HTERT RPE-1 (cell line): ENCODE measurements around the gene PTRHD1.
"Not testable (repeated sequence)": the region's sequence is repeated elsewhere in the genome, so short reads cannot be mapped to it uniquely, and the experiment has no call there.

ENCODE experiments used
- in situ Hi-C: fragments of 300-500 bp; cut with MboI; formaldehyde crosslinking; loops from 4 replicates; pipeline ENCODE4 v1.14.3; 2020; ENCODE audit warnings: low sequenced_read_pairs

PTRHD1 gene

GRCh38 chr2:24813691-24814137, 20.5 kb upstream of the PTRHD1 start:
- in situ Hi-C loops, result no loop called here

DNA sequence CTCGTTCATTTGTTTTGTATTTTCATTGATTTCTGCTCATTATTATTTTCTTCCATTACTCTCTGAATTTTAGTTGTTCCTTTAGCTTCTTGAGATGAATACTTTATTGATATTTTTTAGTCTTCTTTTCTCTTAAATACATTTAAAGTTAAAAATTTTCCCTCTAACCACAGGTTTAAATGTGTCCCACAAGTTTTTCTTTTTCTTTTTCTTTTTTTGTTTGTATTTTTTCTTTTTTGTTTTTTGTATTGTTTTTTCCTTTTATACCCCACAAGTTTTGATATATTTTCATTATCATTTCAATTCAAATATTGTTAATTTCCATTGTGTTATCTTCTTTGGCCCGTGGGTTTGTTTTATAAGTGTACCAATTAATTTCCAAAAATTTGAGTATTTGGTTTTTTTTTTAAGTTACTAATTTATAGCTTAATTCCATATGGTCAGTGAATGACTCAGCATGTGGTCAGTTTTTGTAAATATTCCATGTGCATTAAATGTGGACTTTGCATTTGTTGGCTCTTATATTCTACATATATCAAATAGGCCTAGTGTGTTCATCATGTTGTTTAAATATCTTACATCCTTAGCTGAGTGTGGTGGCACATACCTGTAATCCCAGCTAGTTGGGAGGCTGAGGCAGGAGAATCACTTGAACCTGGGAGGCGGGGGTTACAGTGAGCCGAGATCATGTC, 16.3 kb upstream of the PTRHD1 start:
- in situ Hi-C loops, result no loop called here

- in situ Hi-C loops, result no loop called here
Measured at GRCh38 chr2:24806661-24807036, 13.5 kb upstream of the PTRHD1 start.

DNA sequence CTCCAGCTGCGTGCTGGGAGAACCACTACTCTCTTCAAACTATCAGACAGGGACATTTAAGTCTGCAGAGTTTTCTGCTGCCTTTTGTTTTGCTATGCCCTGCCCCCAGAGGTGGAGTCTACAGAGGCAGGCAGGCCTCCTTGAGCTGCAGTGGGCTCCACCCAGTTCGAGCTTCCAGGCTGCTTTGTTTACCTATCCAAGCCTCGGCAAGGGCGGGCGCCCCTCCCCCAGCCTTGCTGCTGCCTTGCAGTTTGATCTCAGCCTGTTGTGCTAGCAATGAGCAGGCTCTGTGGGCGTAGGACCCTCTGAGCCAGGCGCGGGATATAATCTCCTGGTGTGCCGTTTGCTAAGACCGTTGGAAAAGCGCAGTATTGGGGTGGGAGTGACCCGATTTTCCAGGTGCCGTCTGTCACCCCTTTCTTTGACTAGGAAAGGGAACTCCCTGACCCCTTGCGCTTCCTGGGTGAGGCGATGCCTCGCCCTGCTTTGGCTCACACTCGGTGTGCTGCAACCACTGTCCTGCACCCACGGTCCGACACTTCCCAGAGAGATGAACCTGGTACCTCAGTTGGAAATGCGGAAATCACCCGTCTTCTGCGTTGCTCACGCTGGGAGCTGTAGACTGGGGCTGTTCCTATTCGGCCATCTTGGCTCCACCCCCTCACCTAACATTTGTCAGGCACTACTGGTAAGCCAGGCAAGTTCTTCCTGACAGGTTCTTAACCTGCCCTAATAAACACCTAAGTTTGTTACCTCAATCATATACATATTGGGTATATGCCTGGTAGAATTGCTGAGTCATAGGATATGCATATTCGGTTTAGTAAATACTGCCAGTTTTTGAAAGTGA, 12.8 kb upstream of the PTRHD1 start:
- in situ Hi-C loops, result not testable (repeated sequence)

- in situ Hi-C loops, result not testable (repeated sequence)
Measured at GRCh38 chr2:24800487-24800886, 7.3 kb upstream of the PTRHD1 start.

DNA sequence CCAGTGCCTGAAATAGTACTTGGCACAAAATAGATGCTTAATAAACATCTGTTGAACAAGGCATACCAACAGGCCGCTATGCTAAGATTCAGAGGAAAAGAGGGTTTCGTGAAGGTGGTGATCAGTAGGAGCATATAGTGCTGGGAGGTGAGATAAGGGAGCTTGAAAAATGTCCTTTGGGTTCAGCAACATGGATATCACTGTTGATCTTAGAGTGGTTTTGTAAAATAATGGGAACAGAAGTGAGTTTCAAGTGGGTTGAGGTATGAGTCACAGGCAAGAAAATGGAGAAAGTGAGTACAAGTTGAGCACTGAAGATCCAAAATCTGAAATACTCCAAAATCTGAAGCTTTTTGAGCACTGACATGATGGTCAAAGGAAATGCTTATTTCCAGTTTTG, 4.5 kb upstream of the PTRHD1 start:
- in situ Hi-C loops, result no loop called here

DNA sequence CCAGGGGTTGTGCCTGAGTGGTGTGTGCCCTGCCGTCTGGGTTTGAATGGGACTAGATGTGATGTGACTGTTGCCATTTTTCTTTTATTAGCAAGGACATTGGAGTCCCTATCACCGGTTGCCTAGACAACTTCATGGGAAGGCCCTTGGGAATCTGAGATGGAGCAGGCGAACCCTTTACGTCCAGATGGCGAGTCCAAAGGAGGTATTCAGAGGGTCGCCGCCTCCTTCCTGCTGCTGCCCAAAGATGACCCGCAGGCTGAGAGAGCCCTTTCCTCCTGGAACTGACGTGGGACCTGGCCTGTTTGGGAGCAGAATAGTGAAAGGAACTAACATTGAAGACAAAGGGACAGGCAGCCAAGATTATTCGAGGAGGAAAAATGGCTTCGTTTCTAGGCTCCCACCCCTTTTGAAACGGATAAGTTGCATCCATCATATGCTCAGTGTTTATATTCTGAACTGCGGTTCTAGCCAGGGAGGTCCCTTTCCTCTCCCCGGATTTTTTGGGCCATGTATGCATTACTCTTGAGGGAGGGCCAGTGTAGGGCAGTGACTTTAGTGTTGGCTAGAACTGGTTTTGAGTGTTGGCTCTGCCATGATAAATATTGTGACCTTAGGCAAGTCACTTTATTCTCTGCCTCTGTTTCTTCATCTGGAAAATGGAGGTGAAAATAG, 707 bp upstream of the PTRHD1 start:
- in situ Hi-C loops, result no loop called here

DNA sequence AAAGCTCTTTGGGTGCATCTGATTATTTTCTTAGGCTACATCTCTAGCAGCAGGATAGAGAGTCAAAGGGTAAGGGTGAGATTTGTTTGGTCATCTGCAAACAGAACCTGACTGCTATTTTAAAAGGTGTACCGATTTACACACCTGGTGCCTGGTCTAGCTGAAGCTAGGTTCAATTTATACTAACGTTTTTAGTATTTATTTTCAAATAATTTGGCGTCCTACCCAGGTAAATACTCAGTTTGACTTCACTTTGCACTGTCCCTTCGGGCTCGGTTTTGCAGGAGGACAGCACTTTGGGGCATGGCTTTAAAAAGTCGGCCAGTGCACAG, 683 bp downstream of the PTRHD1 start:
- in situ Hi-C loops, result no loop called here

DNA sequence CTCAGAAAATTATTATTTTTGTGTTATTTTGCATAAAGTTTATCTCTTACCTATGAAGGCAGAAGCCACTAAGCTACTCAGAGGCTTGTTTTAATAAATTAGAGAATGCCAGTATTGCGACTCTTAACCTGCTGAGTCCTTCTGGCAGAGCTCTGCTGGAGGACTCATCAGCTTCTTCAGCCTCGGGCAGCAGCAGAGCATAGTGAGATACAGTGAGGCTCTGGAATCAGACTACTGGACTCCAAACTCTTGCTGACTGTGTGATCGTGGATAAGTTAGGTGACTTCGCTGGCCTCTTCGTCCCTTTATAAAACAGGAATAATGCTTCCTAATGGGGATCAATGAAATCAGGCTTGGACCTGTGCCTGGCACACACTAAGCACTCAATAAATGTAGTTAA, 1.7 kb downstream of the PTRHD1 start:
- in situ Hi-C loops, result no loop called here

GRCh38 chr2:24788816-24789215, 4.4 kb downstream of the PTRHD1 start:
- in situ Hi-C loops, result no loop called here

DNA sequence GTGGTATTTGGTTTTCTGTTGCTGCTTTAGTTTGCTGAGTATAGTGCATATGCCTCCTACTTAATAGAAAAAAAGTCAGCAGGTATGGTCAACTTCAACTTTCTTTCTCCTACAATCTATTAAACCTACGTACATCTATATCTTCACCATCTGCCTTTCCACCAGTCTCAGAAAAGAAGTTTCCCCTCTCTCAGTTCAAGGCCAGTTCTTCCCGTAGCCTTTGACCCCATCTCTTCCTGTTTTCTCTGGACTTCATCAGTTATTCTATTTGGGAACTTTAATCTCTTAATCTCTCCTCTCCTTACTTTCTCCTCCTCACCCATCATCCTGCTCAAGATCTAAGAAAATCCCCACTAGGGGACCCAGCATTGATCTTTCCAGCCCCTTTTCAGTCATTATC, 5.7 kb downstream of the PTRHD1 start:
- in situ Hi-C loops, result no loop called here

DNA sequence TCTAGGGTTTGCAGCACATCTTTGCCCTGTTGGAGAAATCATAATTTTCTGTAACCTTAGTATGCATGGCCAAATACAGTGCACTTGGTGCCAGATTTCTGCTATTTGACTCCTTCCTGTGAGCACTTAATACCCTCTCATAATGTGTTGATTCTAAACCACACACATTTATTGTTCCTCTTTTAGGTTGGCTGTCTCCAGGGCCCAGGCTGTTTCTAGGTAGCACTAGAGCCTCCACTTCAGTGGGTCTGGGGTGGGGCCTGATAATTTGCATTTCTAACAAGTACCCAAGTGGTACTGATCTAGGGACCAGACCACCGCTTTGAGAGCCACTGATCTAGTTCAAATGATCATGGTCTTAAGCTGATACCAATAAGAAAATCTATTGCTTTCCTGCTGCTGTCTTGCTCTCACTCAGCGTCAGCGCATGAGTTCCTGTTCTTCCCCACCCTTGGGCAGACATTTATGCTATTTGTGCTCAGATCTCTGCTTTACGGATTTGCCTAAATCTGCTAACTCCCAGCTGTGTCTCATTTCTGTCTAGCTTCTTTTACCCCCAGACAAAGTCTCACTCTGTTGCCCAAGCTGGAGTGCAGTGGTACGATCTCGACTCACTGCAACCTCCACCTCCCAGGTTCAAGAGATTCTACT, 7.4 kb downstream of the PTRHD1 start:
- in situ Hi-C loops, result no loop called here

DNA sequence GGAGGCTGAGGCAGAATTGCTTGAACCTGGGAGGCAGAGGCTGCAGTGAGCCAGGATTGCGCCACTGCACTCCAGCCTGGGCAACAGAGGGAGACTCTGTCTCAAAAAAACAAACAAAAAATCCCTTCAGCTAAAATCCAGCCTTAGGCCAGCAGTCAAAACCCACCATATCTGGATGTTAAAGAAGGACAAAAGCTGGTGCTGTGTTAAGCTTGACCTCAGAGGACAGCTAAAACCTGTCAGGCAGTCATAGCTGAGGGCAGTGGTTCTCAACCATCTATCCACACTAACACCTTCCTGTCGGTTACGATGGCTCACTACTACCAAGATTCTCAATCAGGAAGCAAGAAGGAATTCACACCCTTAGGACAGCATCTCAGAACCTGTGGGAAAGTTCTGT, 9.6 kb downstream of the PTRHD1 start:
- in situ Hi-C loops, result no loop called here

DNA sequence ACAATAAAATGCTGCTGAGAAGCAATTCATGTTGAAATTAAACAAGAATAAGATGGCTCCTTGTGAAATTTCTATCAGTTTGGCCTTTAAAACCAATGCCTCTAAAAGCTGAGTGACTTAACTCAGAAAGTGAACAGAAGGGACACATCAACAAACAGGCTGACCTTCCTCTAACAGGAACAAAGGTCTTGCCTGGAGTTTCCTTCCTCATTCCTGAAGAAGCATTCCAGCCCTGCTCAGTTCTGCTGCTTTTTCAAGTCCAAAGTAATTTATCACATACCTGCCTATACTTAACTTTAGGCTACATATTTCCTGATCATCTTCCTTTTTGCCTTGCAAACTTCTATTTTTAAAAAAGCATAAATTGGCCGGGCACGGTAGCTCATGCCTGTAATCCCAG, 14.1 kb downstream of the PTRHD1 start:
- in situ Hi-C loops, result no loop called here

DNA sequence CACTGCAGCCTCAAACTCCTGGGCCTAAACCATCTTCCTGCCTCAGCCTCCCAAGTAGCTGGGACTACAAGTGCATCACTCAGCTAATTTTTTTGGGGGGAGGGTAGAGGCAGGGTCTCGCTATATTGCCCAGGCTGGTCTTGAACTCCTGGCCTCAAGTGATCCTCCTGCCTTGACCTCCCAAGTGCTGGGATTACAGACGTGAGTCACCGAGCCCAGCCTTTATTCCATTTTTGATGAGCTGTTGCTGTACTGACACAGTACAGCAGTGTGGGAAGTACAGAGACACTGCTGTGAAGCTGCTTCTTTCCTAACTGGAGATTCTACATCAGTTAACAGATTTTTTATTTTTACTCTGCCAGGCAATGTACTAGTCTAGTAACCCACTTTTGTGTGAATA, 18.8 kb downstream of the PTRHD1 start:
- in situ Hi-C loops, result no loop called here

DNA sequence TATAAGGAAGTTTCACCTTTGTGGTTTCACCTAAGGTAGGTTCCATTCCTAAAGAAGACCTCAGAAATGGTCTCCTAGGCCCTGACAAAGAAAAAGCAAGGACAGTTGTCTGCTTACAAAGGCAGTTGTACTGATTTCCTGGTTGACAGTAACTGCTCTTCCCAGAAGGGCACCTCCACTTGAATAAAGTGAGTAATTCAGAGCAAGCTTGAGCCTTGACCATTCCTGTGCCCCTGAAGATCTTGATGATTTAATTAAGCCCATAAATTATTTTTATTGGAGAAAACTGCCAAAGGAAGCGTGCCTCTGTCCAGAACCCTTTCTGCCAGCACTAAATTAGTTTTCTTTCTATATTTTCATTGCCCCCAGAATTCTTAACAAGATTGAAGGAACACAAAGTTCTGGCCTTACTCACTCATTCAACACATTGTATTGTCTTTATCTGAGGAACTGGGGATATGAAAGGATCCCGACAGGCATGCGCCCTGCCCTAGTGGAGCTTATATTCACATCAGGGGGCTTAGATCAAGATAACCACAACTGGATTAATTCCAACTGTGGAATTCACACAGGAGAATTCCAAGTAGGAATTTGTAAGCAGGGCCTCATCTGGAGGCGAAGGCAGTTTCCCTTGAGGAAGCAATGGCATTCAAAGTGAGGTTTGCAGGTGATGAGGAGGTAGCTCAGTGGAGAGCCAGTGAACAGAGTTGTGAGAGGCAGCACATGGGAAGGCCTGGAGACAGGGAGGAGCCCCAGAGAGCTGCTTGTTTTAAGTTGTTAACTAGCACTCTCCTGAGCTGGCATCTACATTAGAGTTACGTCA, 21.2 kb downstream of the PTRHD1 start:
- in situ Hi-C loops, result no loop called here

DNA sequence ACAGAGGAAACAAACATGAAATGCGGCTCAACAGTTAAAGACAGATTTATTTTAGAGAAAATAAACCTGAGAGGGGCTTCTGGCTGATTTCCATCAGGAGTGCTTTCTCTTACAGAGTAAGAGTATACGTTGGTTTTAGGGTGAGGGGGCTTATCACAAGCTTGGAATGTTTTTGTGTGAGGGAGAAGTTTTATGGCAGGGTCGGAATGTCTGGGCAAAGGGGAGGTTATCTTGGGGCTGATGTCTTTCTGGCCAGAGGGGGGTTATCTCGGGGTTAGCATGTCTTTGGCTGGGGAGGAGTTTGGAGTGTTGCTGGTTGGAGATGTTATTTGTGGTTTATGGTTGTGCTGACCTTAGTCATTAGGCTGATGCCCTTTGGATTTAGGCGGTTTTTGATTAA, 22.1 kb downstream of the PTRHD1 start:
- in situ Hi-C loops, result no loop called here

- in situ Hi-C loops, result no loop called here
Measured at GRCh38 chr2:24768601-24769000, 24.6 kb downstream of the PTRHD1 start.

DNA sequence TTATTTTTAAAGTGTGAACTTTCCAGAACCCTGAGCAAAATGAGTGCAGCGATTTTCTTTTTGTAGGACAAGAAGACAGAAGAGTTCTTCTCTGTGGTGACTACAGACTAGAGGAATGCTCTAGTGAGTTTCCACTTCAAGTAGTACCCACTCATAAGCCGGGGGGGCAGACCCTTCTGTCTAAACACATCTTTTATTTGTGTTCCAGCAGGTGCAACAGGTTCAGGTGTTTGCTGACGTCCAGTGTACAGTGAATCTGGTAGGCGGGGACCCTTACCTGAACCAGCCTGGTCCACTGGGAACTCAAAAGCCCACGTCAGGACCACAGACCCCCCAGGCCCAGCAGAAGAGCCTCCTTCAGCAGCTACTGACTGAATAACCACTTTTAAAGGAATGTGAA, 25.2 kb downstream of the PTRHD1 start:
- in situ Hi-C loops, result no loop called here

- in situ Hi-C loops, result no loop called here
Measured at GRCh38 chr2:24766609-24767008, 26.6 kb downstream of the PTRHD1 start.

DNA sequence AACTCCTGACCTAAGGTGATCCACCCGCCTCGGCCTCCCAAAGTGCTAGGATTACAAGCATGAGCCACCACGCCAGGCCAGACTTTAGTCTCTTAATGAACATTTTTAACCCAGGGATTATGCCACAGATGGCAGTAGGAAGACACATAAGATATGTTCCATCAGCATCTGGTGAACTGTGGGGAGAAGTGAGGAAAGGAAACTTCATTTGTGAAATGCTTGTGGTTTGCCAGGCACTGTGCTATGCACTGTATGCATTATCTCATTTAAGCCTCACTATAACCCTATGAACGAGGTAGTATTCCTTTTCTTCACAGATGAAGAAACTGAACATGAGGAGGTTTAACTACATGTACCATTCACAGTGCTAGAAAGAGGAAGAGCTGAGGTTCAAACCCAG, 29.3 kb downstream of the PTRHD1 start:
- in situ Hi-C loops, result no loop called here
